K562 (cell line): ENCODE measurements around the gene PNRC1. TPM values are rescaled to one million over a fixed set of nuclear protein-coding genes. Genes with fewer than 3 reads are reported as not detected.

ENCODE experiments used
- ASH1L ChIP-seq: fragments of 450-650 bp; IDR thresholded peaks from 2 replicates; pipeline ENCODE4 v1.6.1; 2018; ENCODE audit warnings: borderline replicate concordance, mild to moderate bottlenecking, low read depth; ENCODE audit not compliant: partially characterized antibody
- MAFF ChIP-seq: IDR thresholded peaks from 2 replicates; pipeline ENCODE4 v1.6.1; 2012; ENCODE audit warnings: low read length, improper control_type of control experiment
- RBM14 ChIP-seq: fragments of 200-400 bp; formaldehyde crosslinking; IDR thresholded peaks from 2 replicates; pipeline ENCODE4 v1.6.1; 2018; ENCODE audit warnings: low read depth, mild to moderate bottlenecking, low read length, moderate library complexity, borderline replicate concordance; ENCODE audit not compliant: insufficient read depth
- TAL1 ChIP-seq: fragments of 450-650 bp; IDR thresholded peaks from 2 replicates; pipeline ENCODE4 v1.6.1; 2016; ENCODE audit warnings: mild to moderate bottlenecking
- ZNF184 ChIP-seq: sonication (generic); formaldehyde crosslinking; IDR thresholded peaks from 2 replicates; pipeline ENCODE4 v1.5.0; 2020; ENCODE audit warnings: missing genetic modification reagents
- ZNF354B ChIP-seq: fragments of 250-450 bp; sonication (Bioruptor Pico); IDR thresholded peaks from 2 replicates; pipeline ENCODE4 v1.4.0; 2020
- polyA plus RNA-seq, 8 experiments: library from polyadenylated mRNA; depleted of rRNA in 4 of 8; stranded (reverse) in 5 of 8; unstranded in 3 of 8; fragments of >200 nt; fragmentation: Nextera tagmentation in 2 of 8; fragmentation: Illumina TruSeq in 1 of 8; extraction: Ambion mirVana in 2 of 8; extraction: Trizol in 1 of 8; gene quantifications; 2 replicates each; pipeline versions ENCODE4 v1.2.1 to v1.2.3, GENCODE V29; 2011 to 2014; ENCODE audit warnings: inconsistent platforms in 1 of 8, missing spikeins in 1 of 8
- total RNA-seq, 7 experiments: library from RNA; depleted of rRNA in 6 of 7; stranded (reverse); fragments of >200 nt in 6 of 7; fragmentation: Illumina TruSeq in 2 of 7; extraction: Trizol in 2 of 7; gene quantifications; 2 replicates each; pipeline versions ENCODE4 v1.2.1 to v1.2.3, GENCODE V29; 2011 to 2021; ENCODE audit warnings: low replicate concordance in 1 of 7
- TF ChIP-seq, protein P1 (sequence below): fragments of 250-450 bp; sonication (Bioruptor Pico); IDR thresholded peaks from 2 replicates; pipeline ENCODE4 v1.5.0; 2021; ENCODE audit warnings: mild to moderate bottlenecking, moderate library complexity
- TF ChIP-seq, protein P2 (sequence below): fragments of 250-450 bp; sonication (Bioruptor Pico); IDR thresholded peaks from 2 replicates; pipeline ENCODE4 v1.4.0; 2020; ENCODE audit warnings: mild to moderate bottlenecking, moderate library complexity
- TF ChIP-seq, protein P3 (sequence below), 2 experiments: IDR thresholded peaks in 1 of 2; conservative IDR thresholded peaks in 1 of 2; 2 replicates each; pipeline ENCODE4 v1.6.1; 2016; ENCODE audit warnings: low read depth in 2 of 2, mild to moderate bottlenecking in 1 of 2, missing compliant biosample characterization in 1 of 2, missing genetic modification characterization in 1 of 2, moderate library complexity in 1 of 2
- TF ChIP-seq, protein P4 (sequence below), 2 experiments: fragments of 150-350 bp in 1 of 2; IDR thresholded peaks; 2 replicates each; pipeline ENCODE4 v1.6.1; 2012 to 2016; ENCODE audit warnings: low read depth in 2 of 2, low read length in 2 of 2, mild to moderate bottlenecking in 1 of 2, moderate library complexity in 1 of 2
- TF ChIP-seq, protein P5 (sequence below): fragments of 250-450 bp; sonication (Bioruptor Pico); IDR thresholded peaks from 2 replicates; pipeline ENCODE4 v1.4.0; 2020; ENCODE audit warnings: mild to moderate bottlenecking, moderate library complexity

PNRC1 gene
- total and polyA plus RNA-seq, 9 of the 15 experiments (the other 6 are each of a cell fraction or from before 2014, with no cell fraction given), result 1.2 to 10.8 (median 6.5) TPM

DNA sequence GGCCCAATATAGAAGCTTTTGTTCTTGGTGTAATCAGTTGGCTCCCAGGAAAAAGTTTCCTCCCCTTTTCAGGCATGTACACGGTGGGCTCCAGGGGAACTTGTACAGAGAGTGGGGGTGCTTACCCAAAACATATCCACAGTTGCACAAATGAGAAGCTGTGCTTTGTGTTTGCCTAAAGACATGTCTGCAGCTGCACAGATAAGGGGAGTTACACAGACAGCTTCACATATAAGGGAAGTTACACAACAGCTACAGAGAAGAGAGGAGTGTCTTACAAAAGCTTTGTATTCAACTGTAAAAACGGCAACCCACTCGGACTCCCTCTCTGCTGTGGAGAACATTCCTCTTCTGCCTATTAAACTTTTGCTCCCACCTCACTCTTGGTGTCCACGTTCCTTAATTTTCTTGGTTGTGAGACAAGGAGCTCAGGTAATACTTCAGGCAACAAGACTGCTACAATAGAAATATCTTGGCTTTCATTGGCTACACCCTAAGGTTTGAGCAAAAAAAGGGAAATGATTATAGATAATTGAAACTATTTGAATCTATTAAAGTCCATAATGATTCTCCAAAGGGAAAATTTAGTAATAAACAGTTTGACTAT lies 7.4 kb upstream of the PNRC1 start (continued):
- TF ChIP-seq ASH1L (no peak), TAL1 (peak; percentile 88), MAFF (no peak), RBM14 (no peak), ZNF184 (CRISPR knock-in tag) (no peak), ZNF354B (CRISPR knock-in tag) (no peak)
- TF ChIP-seq, protein P1, sequence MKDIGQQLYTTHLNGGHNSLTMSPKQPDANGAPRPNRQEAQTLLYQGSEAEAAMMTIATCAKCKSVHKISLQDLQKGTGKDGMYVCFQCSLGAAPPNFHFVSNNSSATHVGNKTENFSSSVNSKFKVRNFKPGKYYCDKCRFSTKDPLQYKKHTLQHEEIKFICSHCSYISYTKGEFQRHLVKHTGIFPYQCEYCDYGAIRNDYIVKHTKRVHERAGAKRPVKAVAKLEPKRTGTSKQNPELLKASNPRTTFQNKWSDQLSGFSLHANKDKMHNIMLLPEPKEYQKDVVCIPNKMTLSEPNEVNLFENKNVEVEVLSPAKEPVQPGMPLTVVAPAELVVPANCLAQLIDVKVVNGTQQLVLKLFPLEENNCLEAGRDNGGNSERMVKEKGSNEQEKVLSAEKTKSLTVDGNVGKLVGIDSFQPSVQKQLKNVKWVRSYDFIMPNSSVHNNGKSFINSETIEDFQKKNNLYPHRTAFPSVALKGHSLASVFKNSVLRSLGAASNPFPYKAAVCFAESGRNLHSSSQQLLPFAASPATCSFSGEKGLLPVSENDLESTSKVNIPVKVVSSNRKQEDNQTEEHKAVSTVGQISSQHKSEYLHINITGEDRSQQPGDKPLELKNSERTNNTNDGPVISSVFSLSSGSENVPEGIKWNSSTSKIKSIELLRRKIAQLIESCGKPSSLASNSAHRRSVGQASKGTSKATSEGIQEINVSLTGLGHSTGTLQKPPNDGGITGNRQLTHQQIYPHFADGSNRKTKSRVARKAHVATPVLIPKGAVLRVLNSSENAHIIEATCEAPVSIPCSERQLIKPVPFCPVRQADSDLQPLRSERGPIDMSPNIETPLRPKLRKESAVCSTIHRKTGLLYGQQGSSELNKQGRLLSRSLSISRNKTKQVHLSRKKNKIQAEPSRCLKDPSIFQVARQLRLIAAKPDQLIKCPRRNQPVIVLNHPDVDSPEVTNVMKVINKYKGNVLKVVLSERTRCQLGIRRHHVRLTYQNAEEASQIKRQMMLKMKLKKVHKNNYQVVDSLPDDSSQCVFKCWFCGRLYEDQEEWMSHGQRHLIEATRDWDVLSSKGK (CRISPR knock-in tag), result no peak
- TF ChIP-seq, protein P2, sequence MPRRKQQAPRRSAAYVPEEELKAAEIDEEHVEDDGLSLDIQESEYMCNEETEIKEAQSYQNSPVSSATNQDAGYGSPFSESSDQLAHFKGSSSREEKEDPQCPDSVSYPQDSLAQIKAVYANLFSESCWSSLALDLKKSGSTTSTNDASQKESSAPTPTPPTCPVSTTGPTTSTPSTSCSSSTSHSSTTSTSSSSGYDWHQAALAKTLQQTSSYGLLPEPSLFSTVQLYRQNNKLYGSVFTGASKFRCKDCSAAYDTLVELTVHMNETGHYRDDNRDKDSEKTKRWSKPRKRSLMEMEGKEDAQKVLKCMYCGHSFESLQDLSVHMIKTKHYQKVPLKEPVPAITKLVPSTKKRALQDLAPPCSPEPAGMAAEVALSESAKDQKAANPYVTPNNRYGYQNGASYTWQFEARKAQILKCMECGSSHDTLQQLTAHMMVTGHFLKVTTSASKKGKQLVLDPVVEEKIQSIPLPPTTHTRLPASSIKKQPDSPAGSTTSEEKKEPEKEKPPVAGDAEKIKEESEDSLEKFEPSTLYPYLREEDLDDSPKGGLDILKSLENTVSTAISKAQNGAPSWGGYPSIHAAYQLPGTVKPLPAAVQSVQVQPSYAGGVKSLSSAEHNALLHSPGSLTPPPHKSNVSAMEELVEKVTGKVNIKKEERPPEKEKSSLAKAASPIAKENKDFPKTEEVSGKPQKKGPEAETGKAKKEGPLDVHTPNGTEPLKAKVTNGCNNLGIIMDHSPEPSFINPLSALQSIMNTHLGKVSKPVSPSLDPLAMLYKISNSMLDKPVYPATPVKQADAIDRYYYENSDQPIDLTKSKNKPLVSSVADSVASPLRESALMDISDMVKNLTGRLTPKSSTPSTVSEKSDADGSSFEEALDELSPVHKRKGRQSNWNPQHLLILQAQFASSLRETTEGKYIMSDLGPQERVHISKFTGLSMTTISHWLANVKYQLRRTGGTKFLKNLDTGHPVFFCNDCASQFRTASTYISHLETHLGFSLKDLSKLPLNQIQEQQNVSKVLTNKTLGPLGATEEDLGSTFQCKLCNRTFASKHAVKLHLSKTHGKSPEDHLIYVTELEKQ (CRISPR knock-in tag), result no peak
- TF ChIP-seq, protein P3, sequence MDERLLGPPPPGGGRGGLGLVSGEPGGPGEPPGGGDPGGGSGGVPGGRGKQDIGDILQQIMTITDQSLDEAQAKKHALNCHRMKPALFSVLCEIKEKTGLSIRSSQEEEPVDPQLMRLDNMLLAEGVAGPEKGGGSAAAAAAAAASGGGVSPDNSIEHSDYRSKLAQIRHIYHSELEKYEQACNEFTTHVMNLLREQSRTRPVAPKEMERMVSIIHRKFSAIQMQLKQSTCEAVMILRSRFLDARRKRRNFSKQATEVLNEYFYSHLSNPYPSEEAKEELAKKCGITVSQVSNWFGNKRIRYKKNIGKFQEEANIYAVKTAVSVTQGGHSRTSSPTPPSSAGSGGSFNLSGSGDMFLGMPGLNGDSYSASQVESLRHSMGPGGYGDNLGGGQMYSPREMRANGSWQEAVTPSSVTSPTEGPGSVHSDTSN (CRISPR knock-in tag; IDR thresholded peaks at IDR 0.05; ENCODE audit: low read depth), result no peak
- TF ChIP-seq, protein P3 (tag; conservative IDR thresholded peaks at IDR 0.05; ENCODE audit: low read depth), result peak; percentile 58
- TF ChIP-seq, protein P4, sequence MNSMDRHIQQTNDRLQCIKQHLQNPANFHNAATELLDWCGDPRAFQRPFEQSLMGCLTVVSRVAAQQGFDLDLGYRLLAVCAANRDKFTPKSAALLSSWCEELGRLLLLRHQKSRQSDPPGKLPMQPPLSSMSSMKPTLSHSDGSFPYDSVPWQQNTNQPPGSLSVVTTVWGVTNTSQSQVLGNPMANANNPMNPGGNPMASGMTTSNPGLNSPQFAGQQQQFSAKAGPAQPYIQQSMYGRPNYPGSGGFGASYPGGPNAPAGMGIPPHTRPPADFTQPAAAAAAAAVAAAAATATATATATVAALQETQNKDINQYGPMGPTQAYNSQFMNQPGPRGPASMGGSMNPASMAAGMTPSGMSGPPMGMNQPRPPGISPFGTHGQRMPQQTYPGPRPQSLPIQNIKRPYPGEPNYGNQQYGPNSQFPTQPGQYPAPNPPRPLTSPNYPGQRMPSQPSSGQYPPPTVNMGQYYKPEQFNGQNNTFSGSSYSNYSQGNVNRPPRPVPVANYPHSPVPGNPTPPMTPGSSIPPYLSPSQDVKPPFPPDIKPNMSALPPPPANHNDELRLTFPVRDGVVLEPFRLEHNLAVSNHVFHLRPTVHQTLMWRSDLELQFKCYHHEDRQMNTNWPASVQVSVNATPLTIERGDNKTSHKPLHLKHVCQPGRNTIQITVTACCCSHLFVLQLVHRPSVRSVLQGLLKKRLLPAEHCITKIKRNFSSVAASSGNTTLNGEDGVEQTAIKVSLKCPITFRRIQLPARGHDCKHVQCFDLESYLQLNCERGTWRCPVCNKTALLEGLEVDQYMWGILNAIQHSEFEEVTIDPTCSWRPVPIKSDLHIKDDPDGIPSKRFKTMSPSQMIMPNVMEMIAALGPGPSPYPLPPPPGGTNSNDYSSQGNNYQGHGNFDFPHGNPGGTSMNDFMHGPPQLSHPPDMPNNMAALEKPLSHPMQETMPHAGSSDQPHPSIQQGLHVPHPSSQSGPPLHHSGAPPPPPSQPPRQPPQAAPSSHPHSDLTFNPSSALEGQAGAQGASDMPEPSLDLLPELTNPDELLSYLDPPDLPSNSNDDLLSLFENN (IDR thresholded peaks at IDR 0.05; ENCODE audit: low read depth in 2 of 2, low read length in 2 of 2), result 0 out of 4 replicates have a peak, but pooled peaks of 1 of the 2 experiments have one; percentile 37
- TF ChIP-seq, protein P5, sequence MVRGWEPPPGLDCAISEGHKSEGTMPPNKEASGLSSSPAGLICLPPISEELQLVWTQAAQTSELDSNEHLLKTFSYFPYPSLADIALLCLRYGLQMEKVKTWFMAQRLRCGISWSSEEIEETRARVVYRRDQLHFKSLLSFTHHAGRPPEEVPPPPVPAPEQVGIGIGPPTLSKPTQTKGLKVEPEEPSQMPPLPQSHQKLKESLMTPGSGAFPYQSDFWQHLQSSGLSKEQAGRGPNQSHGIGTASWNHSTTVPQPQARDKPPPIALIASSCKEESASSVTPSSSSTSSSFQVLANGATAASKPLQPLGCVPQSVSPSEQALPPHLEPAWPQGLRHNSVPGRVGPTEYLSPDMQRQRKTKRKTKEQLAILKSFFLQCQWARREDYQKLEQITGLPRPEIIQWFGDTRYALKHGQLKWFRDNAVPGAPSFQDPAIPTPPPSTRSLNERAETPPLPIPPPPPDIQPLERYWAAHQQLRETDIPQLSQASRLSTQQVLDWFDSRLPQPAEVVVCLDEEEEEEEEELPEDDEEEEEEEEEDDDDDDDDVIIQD (CRISPR knock-in tag), result no peak
